Activated naive CD4-positive, alpha-beta T cell (primary cell): Measurements from ENCODE around the gene ZNF74.
"Not testable (repeated sequence)": the region's sequence is repeated elsewhere in the genome, so short reads cannot be mapped to it uniquely, and the experiment has no call there.

ENCODE experiments used
- DNase-seq, 4 experiments: peaks; one replicate each; lab custom pipeline; 2025; lab: John Stamatoyannopoulos, UW

Gene ZNF74

GRCh38 chr22:20446383-20446970, 52.5 kb downstream of the ZNF74 start:
- DNase-seq = no peak

GRCh38 chr22:20448630-20449029, 54.7 kb downstream of the ZNF74 start:
- no peak for DNase-seq

- DNase-seq = no peak
These were observed 56.0 kb downstream of the ZNF74 start for GRCh38 chr22:20449819-20450550.

- DNase-seq = no peak
These were observed 56.6 kb downstream of the ZNF74 start for GRCh38 chr22:20450551-20450906.

GRCh38 chr22:20451129-20451778, 57.3 kb downstream of the ZNF74 start:
- not testable (repeated sequence) for DNase-seq

GRCh38 chr22:20451920-20452319, 58.0 kb downstream of the ZNF74 start:
- no peak for DNase-seq

- DNase-seq = no peak
These were observed 59.3 kb downstream of the ZNF74 start for GRCh38 chr22:20453222-20453621.

- no peak for DNase-seq
These were observed 61.7 kb downstream of the ZNF74 start for GRCh38 chr22:20455709-20456063.

- peak in 2 of 4 experiments; percentile 35 to 64 for DNase-seq
These were observed 62.2 kb downstream of the ZNF74 start for GRCh38 chr22:20456064-20456721.

GRCh38 chr22:20456722-20457076, 62.7 kb downstream of the ZNF74 start:
- DNase-seq = no peak

- DNase-seq = no peak
These were observed 63.7 kb downstream of the ZNF74 start for GRCh38 chr22:20457506-20458240.
